GM21381 (cell line): ENCODE data around the gene ZNF385D.

ENCODE experiments used
- ATAC-seq: cut with Tn5 transposase; IDR thresholded peaks from one replicate; pipeline ENCODE4 v1.9.1; 2021; ENCODE audit warnings: mild to moderate bottlenecking, moderate library complexity; ENCODE audit not compliant: unreplicated experiment

The ZNF385D gene

DNA sequence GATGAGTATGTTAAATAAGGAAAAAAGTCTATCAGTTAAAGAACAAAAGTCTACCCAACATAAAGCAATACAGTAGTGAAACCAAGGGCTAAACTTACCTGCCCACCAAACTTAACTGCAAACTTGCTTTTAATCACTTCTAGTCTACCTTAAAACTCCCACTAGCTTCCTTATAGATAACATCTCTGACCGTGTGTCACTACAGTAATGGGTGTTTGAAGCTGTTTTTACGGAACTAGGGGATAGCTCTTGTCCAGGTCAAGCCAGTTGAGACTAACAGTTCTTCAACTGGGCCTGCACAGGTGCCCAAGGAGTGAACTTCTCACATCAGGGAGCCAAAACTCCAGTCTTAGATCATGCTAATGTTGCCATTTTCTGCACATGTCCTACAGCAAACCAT lies 132.3 kb downstream of the ZNF385D start:
- ATAC-seq: no peak

DNA sequence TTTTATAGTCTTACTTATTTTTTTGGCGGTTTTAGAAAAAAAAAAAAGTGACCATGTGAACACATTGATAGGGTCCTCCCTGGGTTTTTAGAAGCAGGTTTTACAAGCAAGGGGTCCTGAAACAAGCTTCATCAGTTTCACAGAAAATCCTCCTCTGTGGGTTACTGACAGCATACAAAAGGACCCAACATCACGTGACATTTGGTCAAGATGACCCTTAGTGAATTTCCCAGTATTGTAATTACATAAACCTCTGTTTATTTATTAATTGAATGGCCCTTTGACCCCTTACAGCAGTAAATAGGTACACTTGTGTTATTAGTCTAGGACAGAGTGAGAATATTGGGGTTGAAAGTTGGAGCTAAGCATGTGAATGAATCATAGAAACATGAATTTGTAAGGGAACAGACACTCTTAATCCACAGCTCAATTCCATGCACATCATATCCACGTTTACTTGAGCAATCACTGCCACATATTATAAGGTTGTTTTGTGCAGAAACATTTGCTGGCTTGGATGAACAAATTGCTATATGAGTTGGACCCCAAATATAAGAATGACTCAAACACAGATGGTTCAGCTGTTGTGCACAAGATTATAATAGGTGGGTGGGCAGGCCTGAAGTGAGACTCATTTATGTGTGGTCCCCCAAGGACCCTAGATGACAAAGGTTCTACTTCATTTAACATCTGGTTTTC lies 137.5 kb downstream of the ZNF385D start:
- no peak for ATAC-seq

DNA sequence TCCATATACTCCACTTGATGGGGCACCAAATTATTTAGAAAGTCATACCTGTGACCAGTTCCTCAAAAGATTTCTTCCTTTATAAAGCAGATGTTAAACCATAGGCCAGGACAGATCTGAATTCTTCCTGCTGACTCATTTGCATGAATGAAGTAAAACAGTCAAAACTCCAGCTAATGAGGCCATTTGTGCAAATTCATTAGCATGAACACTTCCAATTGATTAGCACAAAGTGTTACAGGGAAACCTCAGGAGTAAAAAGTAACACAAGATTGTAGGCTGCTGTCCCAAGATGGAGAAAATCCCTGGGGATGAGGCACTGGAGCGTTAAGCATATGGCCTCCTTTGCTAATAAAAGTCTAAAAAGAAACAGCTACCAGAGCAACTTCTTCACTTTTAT lies 149.8 kb downstream of the ZNF385D start:
- no peak for ATAC-seq

DNA sequence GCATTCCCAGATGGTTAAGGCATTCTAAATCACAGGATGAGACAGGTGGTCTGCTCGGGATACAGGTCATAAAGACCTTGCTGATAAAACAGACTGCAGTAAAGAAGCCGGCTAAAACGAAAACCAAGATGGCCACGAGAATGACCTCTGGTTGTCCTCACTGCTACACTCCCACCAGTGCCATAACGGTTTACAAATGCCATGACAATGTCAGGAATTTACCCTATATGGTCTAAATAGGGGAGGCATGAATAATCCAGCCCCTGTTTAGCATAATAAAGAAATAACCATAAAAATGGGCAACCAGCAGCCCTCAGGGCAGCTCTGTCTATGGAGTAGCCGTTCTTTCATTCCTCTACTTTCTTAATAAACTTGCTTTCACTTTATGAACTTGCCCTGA lies 151.1 kb downstream of the ZNF385D start:
- no peak for ATAC-seq

DNA sequence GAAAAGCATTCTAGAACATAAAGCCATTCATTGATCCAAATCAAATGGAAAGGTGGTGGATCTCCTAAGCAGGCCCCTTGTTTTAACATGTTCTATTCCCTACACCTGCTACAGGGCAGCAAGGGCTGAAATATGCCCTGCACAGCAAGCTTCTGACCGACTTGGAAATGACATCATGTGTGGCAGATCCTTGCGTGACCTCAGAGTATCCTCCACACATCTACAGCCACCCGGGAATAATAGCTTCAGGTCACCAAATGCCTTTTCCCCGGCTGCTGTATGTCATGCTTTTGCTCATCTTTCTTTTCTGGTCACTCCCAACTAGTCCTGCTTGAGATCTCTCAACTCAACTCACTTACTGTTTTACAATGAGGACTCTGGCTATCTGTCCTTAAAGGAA lies 158.2 kb downstream of the ZNF385D start:
- no peak for ATAC-seq

DNA sequence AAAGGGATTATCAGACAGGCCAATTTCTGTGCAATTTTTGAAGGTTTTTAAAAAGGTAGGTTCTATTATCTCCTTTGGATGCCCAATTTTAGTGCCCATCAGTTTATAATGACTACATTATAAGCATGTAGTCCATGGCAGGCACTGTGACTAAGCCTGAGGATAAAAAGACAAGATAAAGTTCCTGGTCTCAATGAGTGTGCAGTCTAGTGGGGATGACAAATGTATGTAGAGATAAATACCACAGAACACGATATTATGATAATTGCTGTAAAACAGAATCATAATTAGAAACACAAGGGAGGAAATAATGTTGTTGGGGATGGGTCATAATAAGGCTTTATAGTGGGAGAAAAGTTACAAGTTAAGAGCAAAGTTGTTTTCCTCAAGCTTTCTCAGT lies 163.1 kb downstream of the ZNF385D start:
- no peak for ATAC-seq

DNA sequence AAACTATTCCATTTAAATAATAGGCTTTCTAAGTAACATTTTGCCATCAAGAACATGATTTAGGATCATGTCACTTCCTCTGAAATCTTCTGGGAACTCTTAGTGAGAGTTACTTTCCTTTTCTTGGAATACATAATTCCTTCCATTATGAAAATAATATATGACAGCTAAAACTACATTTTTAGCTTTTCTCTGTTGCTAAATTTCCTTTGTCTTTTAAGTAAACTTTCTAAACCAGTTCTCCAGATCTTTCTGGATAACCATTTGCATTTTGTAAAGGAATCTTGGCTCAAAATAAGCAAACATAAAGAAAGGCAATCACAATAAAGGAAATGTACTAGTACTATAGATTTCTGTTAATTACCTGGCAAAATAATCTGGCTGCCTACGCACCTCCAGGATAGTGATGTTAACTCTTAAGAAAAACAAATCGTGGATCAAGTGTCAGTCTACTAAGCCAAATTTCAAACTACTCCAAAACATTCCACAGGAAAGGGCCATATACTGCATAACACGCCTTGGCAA lies 165.7 kb downstream of the ZNF385D start:
- ATAC-seq: no peak

DNA sequence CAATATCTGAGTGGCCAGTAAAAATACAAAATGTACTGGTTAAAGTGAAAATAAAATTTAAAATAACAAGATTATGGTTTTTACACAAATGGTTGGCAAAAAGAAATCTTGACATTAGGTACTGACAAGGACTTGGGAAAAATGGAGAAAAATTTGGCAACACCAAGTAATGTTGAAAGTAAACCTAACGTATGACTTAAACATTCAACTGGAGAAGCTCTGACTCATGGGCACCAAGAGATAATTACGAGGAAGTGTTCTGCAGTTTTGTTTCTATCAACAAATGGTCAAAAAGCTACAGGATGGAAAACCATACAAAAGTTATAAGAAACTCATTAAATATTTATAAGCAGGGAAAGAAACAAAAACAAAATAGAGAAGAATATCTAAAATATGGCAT lies 177.7 kb downstream of the ZNF385D start:
- no peak for ATAC-seq

DNA sequence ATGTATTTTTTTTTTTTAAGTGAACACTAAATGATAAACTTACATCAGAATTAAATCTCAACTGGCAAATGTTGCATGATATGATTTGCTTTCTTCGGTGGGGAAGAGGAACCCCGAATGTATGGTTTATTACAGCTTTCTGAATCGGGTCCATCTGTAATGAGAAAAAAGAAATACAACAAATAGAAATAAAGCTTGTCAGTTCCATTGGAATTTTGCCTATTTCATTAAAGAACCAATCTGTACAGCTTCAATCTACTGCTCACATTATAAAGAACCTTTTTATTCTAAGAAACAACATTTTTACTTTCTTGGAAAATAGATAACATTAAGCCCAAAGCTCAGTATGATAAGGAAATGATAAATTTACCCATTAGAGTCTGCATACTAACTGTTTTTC lies 186.5 kb downstream of the ZNF385D start:
- no peak for ATAC-seq

DNA sequence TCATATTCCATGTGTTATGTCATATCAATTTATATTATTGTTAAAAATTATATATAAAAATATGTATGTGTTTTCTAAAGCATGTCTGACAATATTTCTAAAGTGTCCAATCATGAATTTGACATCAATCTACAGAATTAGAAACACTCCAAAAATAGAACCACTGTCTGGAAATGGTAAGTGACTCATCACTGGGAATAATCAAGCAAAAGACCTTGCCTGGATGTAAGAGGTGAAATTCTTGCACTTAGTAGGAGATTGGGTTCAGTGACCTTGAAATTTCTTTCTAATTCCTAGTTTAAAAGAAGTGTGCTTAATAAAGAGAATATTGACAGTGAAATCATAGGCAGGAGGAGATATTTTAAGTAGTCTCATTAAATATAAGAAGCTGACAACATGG lies 188.8 kb downstream of the ZNF385D start:
- ATAC-seq: no peak

DNA sequence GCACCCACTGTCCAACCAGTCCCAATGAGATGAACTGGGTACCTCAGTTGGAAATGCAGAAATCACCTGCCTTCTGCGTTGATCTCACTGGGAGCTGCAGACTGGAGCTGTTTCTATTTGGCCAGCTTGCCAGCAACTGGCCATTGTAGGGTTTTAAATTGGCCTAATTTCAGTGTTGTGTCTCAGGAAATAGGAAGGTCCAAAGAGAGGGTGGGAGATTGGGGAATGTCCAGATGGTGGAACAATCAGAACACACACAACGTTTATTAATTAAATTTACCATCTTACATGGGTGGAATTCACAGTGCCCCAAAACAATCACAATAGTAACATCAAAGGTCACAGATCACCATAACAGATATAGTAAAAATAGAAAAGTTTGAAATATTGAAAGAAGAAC lies 189.5 kb downstream of the ZNF385D start:
- no peak for ATAC-seq

DNA sequence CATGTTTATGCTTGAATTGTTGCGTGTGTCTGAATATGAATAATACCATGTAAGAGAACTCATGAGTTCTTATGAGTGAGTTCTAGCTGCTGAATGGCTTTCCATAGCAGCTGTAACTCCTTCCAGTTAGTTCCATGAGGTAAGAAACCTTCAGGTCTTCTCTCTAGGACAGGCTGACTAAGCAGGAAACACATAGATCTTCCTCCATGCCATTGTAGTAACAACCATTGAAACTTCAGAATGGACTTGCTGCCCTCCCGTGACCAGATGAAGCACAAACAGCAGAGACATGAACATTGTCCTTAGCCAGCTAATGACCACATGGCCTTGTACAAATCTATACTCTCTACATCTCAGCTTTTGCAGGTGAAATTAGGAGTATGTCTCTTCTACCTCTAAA lies 200.0 kb downstream of the ZNF385D start:
- ATAC-seq: no peak

DNA sequence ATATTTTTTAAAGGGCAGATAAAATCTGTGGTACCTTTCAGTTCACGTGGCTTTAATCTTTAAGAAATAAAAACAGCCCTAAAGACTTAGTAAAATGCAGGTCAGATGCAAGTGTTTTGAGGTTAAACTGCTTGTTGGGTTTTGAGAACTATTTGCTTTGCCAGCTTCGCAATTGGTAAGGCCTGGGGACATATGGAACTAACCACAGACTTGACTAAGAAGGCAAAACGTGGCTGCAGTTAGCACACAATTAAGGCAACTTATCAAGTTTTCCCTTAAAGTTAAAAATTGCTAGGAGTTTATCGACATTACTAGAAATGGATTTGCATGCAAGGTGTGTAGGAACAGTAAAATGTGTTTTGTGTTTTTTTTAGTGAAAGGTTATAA lies 206.9 kb downstream of the ZNF385D start:
- ATAC-seq: no peak

DNA sequence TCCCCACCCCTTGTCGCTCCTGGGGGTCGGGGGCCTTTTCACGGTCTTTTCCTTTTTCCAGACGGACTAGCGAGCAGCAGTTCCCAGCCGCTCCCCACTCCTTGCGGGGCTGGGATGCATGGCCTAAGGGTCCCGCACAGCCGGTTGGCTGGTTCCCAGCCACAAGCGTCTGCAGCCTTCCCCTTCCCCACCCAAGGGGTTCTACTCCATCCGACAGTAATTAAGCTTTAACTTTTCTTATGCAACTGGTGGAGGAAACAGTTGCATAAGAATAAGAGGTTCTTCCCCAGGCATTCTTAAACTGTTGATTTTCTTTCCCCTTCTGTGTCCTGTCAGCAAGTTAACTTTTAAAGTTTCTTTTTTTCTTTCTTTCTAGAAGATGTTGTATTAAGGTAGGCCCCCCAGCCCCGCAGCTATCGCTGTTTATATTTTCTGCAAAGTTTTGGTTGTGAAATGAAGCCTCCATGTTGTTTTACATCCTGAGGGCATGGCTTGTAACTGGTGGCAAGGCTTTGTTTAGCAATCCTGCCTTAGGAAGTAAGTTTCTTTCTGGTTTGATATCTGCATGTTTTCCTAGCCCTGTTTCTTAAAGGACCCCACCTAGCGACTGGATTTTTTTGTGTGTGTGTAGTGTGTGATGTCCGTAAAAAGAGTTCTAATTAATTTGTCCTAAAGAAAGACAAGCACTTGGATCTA lies 207.5 kb downstream of the ZNF385D start:
- ATAC-seq: no peak

DNA sequence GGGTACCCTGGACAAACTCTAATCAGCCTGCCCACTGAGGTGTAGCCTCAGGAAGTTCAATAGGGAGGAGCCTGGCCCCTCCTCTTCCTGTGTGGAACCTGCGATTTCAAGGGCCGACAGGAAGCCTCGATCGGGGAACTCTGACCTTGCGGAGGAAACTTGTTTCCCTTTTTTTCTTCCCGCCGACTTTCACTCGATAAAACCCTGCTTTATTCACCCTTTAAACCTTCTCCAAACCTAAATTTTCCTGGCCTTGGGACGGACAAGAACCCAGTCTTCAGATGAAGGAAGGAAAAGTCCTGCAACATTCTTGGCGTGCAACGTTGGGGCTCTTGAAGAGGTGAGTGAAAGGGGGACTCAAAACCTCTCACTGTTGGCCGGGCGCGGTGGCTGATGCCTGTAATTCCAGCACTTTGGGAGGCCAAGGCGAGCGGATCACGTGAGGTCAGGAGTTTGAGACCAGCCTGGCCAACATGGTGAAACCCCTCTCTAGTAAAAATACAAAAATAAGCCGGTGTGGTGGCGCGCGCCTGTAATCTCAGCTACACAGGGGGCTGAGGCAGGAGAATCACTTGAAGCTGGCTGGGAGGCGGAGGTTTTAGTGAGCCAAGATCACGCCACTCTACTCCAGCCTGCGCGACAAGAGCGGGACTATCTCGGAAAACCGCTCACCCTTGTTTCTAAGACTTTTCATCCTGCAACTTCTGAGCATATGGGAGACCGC lies 208.2 kb downstream of the ZNF385D start:
- no peak for ATAC-seq

DNA sequence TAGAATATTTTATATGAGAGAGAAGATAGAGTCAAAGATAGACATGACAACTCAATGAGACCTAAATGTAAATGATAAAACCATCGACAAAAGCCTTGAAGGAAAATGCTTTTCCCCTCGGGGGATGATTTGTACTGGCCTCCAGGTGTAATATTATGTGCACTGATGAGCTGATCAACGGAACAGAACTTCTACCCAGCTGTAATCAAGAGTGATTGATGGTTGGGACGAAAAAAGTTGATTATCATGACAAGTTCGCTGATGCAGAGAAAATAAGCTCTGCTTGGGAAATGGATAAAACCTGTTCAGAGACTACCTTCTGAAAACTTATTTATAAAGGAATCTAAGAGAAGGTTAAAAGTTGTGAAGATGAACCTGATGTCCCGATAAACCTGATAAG lies 210.7 kb downstream of the ZNF385D start:
- no peak for ATAC-seq

DNA sequence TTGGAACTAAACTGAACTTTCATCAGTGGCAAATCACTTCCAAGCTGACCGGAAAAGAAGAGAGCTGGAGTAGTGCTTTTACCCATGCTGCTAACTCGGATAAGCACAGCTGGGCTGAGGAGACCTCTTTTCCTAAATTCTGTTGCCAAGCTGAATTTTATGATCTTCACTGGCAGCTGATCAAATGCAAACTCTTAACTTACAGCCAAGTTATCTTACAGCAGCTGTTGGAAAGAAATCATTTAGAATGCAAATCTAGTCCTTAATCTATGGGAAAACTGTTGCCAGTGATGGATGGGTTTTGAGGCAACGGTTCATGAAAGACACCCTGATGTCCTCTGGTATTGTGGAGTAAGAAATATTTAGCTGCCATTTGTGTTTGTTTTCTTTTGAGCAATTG lies 216.5 kb downstream of the ZNF385D start:
- no peak for ATAC-seq

DNA sequence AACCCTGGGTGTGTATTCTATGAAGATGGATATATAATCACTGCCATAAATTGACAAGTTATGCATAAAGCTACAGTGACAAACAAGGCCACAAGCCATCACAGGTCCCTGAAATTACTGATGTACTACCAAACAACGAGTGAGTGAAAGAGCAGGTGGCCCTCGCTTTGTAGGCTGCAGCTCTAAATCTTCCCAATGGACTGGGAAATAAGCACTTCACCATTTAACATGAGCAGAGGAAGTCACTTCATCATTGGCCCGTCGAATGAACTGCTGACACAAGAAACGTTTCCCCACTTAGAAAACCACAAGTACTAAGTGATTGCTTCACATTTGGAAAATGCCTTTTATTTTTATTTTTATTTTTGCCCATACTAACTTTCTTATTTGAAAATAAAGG lies 218.0 kb downstream of the ZNF385D start:
- ATAC-seq: no peak

DNA sequence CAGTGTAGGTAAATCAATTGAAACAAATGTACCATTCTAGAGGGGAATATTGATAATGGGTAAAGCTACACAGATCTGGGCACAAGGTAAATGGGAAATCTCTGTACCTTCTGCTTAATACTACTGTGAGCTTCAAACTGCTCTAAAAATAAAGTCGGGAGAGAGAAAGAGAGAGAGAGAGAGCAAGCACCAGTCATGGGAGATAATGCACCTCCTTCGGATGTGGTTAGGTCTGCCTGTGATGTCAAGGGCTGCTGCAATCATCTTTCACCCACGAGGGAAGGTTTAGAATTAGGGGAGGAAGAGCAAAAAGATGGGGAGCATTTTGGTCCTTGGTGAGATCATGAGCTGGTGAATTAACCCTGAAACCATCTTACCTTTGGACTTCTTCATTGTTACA lies 219.1 kb downstream of the ZNF385D start:
- no peak for ATAC-seq

DNA sequence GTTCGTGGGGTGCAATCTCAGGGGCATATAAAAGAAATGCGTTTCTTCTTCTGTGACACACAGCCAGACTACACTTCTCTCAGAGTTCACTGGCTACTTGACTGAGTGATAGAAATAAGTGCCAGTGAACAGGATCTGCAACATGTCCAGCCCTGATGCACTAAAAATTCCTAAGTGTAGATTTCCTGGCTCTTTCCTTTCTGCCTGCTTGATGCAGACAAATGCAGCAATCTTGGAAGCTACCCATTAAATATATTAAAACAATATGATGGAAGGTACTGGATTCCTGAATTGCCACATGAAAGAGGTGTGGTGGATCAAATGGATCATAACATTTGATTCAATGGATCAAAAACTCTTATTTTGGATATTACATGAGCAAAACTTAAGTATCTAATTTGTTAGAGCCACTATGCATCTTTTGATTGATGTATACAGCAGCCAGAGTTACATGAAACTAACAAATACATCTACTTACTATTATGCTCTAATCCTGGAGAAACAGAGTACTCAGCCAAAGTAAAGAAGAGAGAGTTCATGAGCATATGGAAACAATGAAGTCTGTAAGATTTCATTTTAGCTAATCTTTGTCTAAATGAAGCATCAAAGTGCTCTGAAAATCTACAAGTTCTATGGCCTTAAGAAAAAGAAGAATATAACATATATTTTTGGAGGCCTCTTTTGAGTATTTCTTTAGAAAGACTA lies 222.6 kb downstream of the ZNF385D start:
- no peak for ATAC-seq

DNA sequence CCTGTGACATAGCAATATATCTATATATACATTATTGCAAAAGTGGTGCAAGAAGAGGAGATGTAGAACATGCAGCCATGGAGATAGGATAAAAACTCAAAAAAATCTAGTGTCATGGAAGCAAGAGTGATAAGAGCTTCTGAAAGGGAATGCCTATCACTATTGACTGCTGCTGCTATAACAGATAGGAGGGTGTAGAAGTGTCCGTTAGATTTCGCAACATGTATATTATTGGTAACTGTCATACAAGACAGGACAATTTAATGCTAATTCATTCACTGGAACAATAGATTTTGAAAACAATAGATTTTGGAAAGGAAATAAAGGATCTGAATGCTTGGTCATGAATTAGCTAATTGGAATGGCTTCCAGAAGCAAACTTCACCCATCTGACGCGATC lies 224.5 kb downstream of the ZNF385D start:
- no peak for ATAC-seq
